ENCODE data around the gene PARD6G. TPM values are rescaled to one million over a fixed set of nuclear protein-coding genes. Genes with fewer than 3 reads are reported as not detected.

Gene PARD6G
- total and polyA plus RNA-seq, 2 of the 8 experiments (the other 6 are each of a cell fraction or from before 2014, with no cell fraction given), result 11.3 to 17.9 TPM

GRCh38 chr18:80244167-80244566 is 3.1 kb downstream of the PARD6G start:
- H4K91ac ChIP-seq (replicated peaks; ENCODE audit: insufficient read length, low read length), result no peak overlapping the region
- no peak overlapping the region for H2BK20ac ChIP-seq (ENCODE audit: low read length)
- no peaks in the 10 kb centered on the region for H3K36me3 ChIP-seq (ENCODE audit: control insufficient read depth in 2 of 4, insufficient read depth in 4 of 4, low read length in 3 of 4)
- no peak overlapping the region for H2BK12ac ChIP-seq (ENCODE audit: low read depth, low read length)
- H3K18ac ChIP-seq (ENCODE audit: extremely low read depth, low read length), result no peak overlapping the region
- H3K9ac ChIP-seq (replicated peaks in 1 of 4; ENCODE audit: extremely low read depth in 1 of 4, low read depth in 3 of 4, low read length in 3 of 4), result no peak overlapping the region
- H3K4me1 ChIP-seq (replicated peaks in 1 of 4; ENCODE audit: control insufficient read depth in 3 of 4, insufficient read depth in 4 of 4, low read length in 3 of 4), result peaks cover 0 to 9% (median 0%) of the 10 kb centered on the region in 4 experiments; a peak in 3 of 7 replicates
- ChIA-PET CTCF (ENCODE audit: partially characterized antibody) (interaction anchor here (1.0 to 7.5 kb wide), 7 partner anchors 11 to 87 kb away, joined by 3 to 70 read pairs (median 4); no protein-coding TSS in a partner anchor), POLR2A (ENCODE audit: partially characterized antibody) (interaction anchor here (0.5 to 1.4 kb wide), 2 partner anchors 53 to 69 kb away, joined by 3 to 4 read pairs; no protein-coding TSS in a partner anchor)
- no peak overlapping the region for H3K56ac ChIP-seq (replicated peaks; ENCODE audit: insufficient read length, low read depth, low read length)
- DNase-seq (ENCODE audit: low read depth in 1 of 2, low spot score in 2 of 2) (no peak), FAIRE-seq (no peak)
- no peak overlapping the region for H3K27ac ChIP-seq (ENCODE audit: low read depth, low read length)
- no peak overlapping the region for H3K14ac ChIP-seq (ENCODE audit: insufficient read length)
- H3K23me2 ChIP-seq (ENCODE audit: low read depth, low read length), result peaks cover 9% of the 10 kb centered on the region
- no peaks in the 10 kb centered on the region for H3K9me3 ChIP-seq (ENCODE audit: insufficient read depth in 2 of 2, low read depth in 1 of 2, low read length in 1 of 2)
- H2BK120ac ChIP-seq (replicated peaks; ENCODE audit: low read depth, low read length), result no peak overlapping the region
- peaks cover 9 to 16% of the 10 kb centered on the region in 2 experiments for H4K20me1 ChIP-seq (replicated peaks in 1 of 2; ENCODE audit: control insufficient read depth in 1 of 2, insufficient read depth in 2 of 2, low read length in 2 of 2)
- 0 out of 2 replicates have a peak overlapping the region, but pooled peaks have one; percentile 10 for H2AK5ac ChIP-seq (ENCODE audit: low read depth, low read length)
- no peak overlapping the region for H3K4me2 ChIP-seq (ENCODE audit: insufficient read depth in 1 of 2, low read depth in 2 of 2, low read length in 2 of 2)
- peaks cover 4% of the 10 kb centered on the region; the same call in 1 of the 2 replicates for H3K79me1 ChIP-seq (ENCODE audit: low read depth, low read length)
- H4K8ac ChIP-seq (ENCODE audit: extremely low read depth, insufficient read depth, low read length), result no peak overlapping the region
- H3K23ac ChIP-seq (ENCODE audit: insufficient read length), result no peak overlapping the region
- no peak for TF ChIP-seq BRCA1 (IDR thresholded peaks at IDR 0.05; ENCODE audit: low read depth, low read length)
- TF ChIP-seq CTBP2 (IDR thresholded peaks at IDR 0.05; ENCODE audit: borderline replicate concordance, insufficient read depth, insufficient read length, low read length), result no peak
- no peak for TF ChIP-seq NRF1 (IDR thresholded peaks at IDR 0.05; ENCODE audit: low read depth, low read length)
- TF ChIP-seq SIX5 (IDR thresholded peaks at IDR 0.05; ENCODE audit: low read depth, low read length), result no peak
- TF ChIP-seq CREB1 (IDR thresholded peaks at IDR 0.05), result no peak
- no peak for TF ChIP-seq JUN (IDR thresholded peaks at IDR 0.05; ENCODE audit: low read depth, low read length)
- no peak for TF ChIP-seq RFX5 (IDR thresholded peaks at IDR 0.05; ENCODE audit: borderline replicate concordance, low read depth, low read length)
- no peak for TF ChIP-seq CTCF (IDR thresholded peaks at IDR 0.05; ENCODE audit: control extremely low read depth in 1 of 3, insufficient read depth in 1 of 3, low read depth in 1 of 3, low read length in 3 of 3)
- TF ChIP-seq EZH2 (IDR thresholded peaks at IDR 0.05; ENCODE audit: low read depth, low read length, severe bottlenecking), result no peak
- no peak for TF ChIP-seq NANOG (IDR thresholded peaks at IDR 0.05; ENCODE audit: insufficient read depth, low read depth, low read length, poor library complexity, severe bottlenecking)
- no peak for TF ChIP-seq MAX (IDR thresholded peaks at IDR 0.05)
- WGBS, 2 experiments (ENCODE audit: extremely low coverage in 1 of 2, insufficient coverage in 1 of 2, insufficient read length in 1 of 2, insufficient replicate concordance in 2 of 2, low coverage in 1 of 2, low lambda C conversion rate in 2 of 2, missing lambda C conversion rate in 1 of 2), result 79% methylated on average over 6 of the region's 6 CpGs; no CpG with 5 or more reads in 1 of the 2 experiments
- H4K5ac ChIP-seq (ENCODE audit: insufficient read length, low read depth, low read length), result no peak overlapping the region
- H3K27me3 ChIP-seq (replicated peaks in 1 of 4; ENCODE audit: control insufficient read depth in 3 of 4, extremely low read depth in 1 of 4, insufficient read depth in 3 of 4, low read length in 3 of 4), result no peaks in the 10 kb centered on the region; a peak in 2 of 7 replicates
- no peak overlapping the region for H2AFZ ChIP-seq (ENCODE audit: low read length)
- peaks cover 0 to 18% of the 10 kb centered on the region in 2 experiments; a peak in 2 of 4 replicates for H3K79me2 ChIP-seq (ENCODE audit: control insufficient read depth in 1 of 2, insufficient read depth in 2 of 2, low read length in 2 of 2)
- no peak overlapping the region for H2BK15ac ChIP-seq (ENCODE audit: low read length)
- H3K4me3 ChIP-seq (ENCODE audit: extremely low read depth in 1 of 4, insufficient read depth in 2 of 4, low read depth in 3 of 4, low read length in 4 of 4), result no peak overlapping the region
- no peak overlapping the region for H3K4ac ChIP-seq (replicated peaks; ENCODE audit: insufficient read length, low read depth, low read length)
- H2BK5ac ChIP-seq (ENCODE audit: low read depth, low read length), result no peak overlapping the region

Data from H1 (cell line).